Spleen (tissue), 11 donors: ENCODE measurements around the gene TMEM204. TPM values are rescaled to one million over a fixed set of nuclear protein-coding genes. Genes with fewer than 3 reads are reported as not detected.
A peak's percentile ranks its signal among the peaks of the same experiment; 100 is the strongest.

Source experiments
- DNase-seq: peaks from one replicate; pipeline ENCODE4 v3.0.0-alpha.2; 2020
- H3K27ac ChIP-seq, 8 donors: fragments of 200-600 bp; sonication (generic) in 7 of 8; 1 replicate in 4 of 8; 2 replicates in 4 of 8; pipeline versions ENCODE4 v1.5.0 to v1.8.0; 2016 to 2021; ENCODE audit warnings: inconsistent platforms in 4 of 8, mild to moderate bottlenecking in 4 of 8, moderate library complexity in 1 of 8
- H3K27me3 ChIP-seq, 7 donors: fragments of 200-600 bp; sonication (generic) in 6 of 7; replicated peaks in 1 of 7; 1 replicate in 4 of 7; 2 replicates in 3 of 7; pipeline versions ENCODE4 v1.5.0 to v1.8.0; 2016 to 2021; ENCODE audit warnings: inconsistent platforms in 3 of 7, mild to moderate bottlenecking in 1 of 7
- H3K36me3 ChIP-seq, 6 donors: fragments of 200-600 bp; sonication (generic) in 5 of 6; 1 replicate in 4 of 6; 2 replicates in 2 of 6; pipeline versions ENCODE4 v1.5.0 to v1.8.0; 2016 to 2021; ENCODE audit warnings: inconsistent platforms in 2 of 6
- H3K4me1 ChIP-seq, 6 donors: fragments of 200-600 bp; sonication (generic) in 5 of 6; 1 replicate in 3 of 6; 2 replicates in 3 of 6; pipeline versions ENCODE4 v1.5.0 to v1.8.0; 2016 to 2021; ENCODE audit warnings: inconsistent platforms in 3 of 6
- H3K4me3 ChIP-seq, 8 donors: fragments of 200-600 bp; sonication (generic) in 7 of 8; 1 replicate in 4 of 8; 2 replicates in 4 of 8; pipeline versions ENCODE4 v1.5.0 to v1.8.0; 2016 to 2021; ENCODE audit warnings: inconsistent platforms in 4 of 8, mild to moderate bottlenecking in 4 of 8, moderate library complexity in 2 of 8
- H3K9me3 ChIP-seq, 8 donors: fragments of 200-600 bp; sonication (generic) in 7 of 8; 1 replicate in 4 of 8; 2 replicates in 4 of 8; pipeline versions ENCODE4 v1.5.0 to v1.8.0; 2016 to 2021; ENCODE audit warnings: inconsistent platforms in 4 of 8
- CTCF ChIP-seq, 11 experiments: fragments of 200-600 bp in 7 of 11; fragments of 450-650 bp in 4 of 11; sonication (generic) in 4 of 11; IDR thresholded peaks in 8 of 11; conservative IDR thresholded peaks in 3 of 11; 1 replicate in 7 of 11; 2 replicates in 4 of 11; pipeline versions ENCODE4 v1.4.0 to v1.8.0; 2016 to 2021; ENCODE audit warnings: antibody characterized with exemption in 11 of 11, inconsistent platforms in 4 of 11, mild to moderate bottlenecking in 1 of 11
- POLR2A ChIP-seq, 3 donors: fragments of 450-650 bp; IDR thresholded peaks; one replicate each; pipeline ENCODE4 v1.5.1; 2017; ENCODE audit warnings: antibody characterized with exemption in 3 of 3, mild to moderate bottlenecking in 1 of 3
- POLR2AphosphoS5 ChIP-seq, 3 donors: sonication (generic); formaldehyde crosslinking; IDR thresholded peaks; one replicate each; pipeline ENCODE4 v1.5.1; 2017; ENCODE audit warnings: antibody characterized with exemption in 3 of 3
- WGBS, 5 donors: extraction: QIAGEN DNeasy Blood & Tissue Kit in 3 of 5; methylation state at CpG; one replicate each; pipeline versions ENCODE4 v1.1.5 to v1.1.7; 2013 to 2018; 5-methylcytosine and 5-hydroxymethylcytosine counted together
- intact Hi-C: fragments of 100-400 bp; cut with DNase I; formaldehyde crosslinking; loops from one replicate; pipeline ENCODE4 v1.15.0; 2023; ENCODE audit warnings: low total_unique reads
- polyA plus RNA-seq, 3 donors: library from polyadenylated mRNA; stranded (reverse); fragments of 200-250 nt; gene quantifications; one replicate each; pipeline ENCODE4 v1.2.1, GENCODE V29; 2013
- total RNA-seq, 7 donors: library from RNA; depleted of rRNA in 3 of 7; stranded (reverse); fragments of >200 nt in 3 of 7; fragmentation: NEBNext Ultra II Directional in 4 of 7; extraction: Animal tissue kit (Norgen Biotek cat#: 25700) in 4 of 7; gene quantifications; one replicate each; pipeline versions ENCODE4 v1.1.0 to v1.2.1, GENCODE V29; 2016 to 2021
- donor health status: healthy with polysubstance abuse.
- donor health status: DM: no; HTN: no; CAD: no; lungs with moderate emphysema.
- donor health status: DM: no; HTN: no; CAD: no.
- donor health status: Bipolar disorder and iron deficiency.
- donor health status: healthy.
- donor health status: DM: no; HTN: no; CAD: no.
- donor health status: DM: yes; HTN: yes; CAD: no.

TMEM204 gene
- total and polyA plus RNA-seq, 10 donors = 10.1 to 47.1 (median 23.1) TPM

- WGBS, 5 donors = 85 to 97% (median 93%) methylated on average over 19 of the region's 19 CpGs
- no peaks in the 10 kb centered on the region for H3K27me3 ChIP-seq
Measured at GRCh38 chr16:1553946-1554825, 20.7 kb downstream of the TMEM204 start.

GRCh38 chr16:1554826-1555445 lies 21.5 kb downstream of the TMEM204 start:
- Histone ChIP-seq H3K4me1 (peaks cover 0 to 21% (median 6%) of the 10 kb centered on the region in 6 donors), H3K27me3 (no peaks in the 10 kb centered on the region), H3K36me3 (peaks cover 0 to 94% (median 33%) of the 10 kb centered on the region in 6 donors), H3K4me3 (no peak overlapping the region), H3K27ac (no peak overlapping the region), H3K9me3 (no peaks in the 10 kb centered on the region)
- intact Hi-C loops = no loop called here
- WGBS, 5 donors = 92 to 94% (median 94%) methylated on average over 34 of the region's 34 CpGs
- no peak for DNase-seq
- TF ChIP-seq CTCF (IDR thresholded peaks at IDR 0.05 in 8 of 11, conservative IDR thresholded peaks at IDR 0.05 in 3 of 11) (no peak), POLR2AphosphoS5 (IDR thresholded peaks at IDR 0.05) (peak in 2 of 3 donors; percentile 38 to 43), POLR2A (IDR thresholded peaks at IDR 0.05) (no peak)

More at GRCh38 chr16:1553946-1554825, 20.7 kb downstream of the TMEM204 start:
- Histone ChIP-seq H3K27ac (no peak overlapping the region), H3K9me3 (no peaks in the 10 kb centered on the region), H3K4me3 (no peak overlapping the region), H3K4me1 (peaks cover 0 to 16% (median 6%) of the 10 kb centered on the region in 6 donors), H3K36me3 (peaks cover 0 to 94% (median 33%) of the 10 kb centered on the region in 6 donors)
- intact Hi-C loops = no loop called here
- no peak for DNase-seq
- no peak for TF ChIP-seq POLR2AphosphoS5 (IDR thresholded peaks at IDR 0.05)
- TF ChIP-seq CTCF (IDR thresholded peaks at IDR 0.05 in 8 of 11, conservative IDR thresholded peaks at IDR 0.05 in 3 of 11) = no peak
- TF ChIP-seq POLR2A (IDR thresholded peaks at IDR 0.05) = no peak

GRCh38 chr16:1556254-1556653 lies 22.8 kb downstream of the TMEM204 start:
- H3K4me3 ChIP-seq = no peak overlapping the region
- peaks cover 0 to 14% (median 3%) of the 10 kb centered on the region in 6 donors for H3K4me1 ChIP-seq
- intact Hi-C loops = no loop called here
- no peaks in the 10 kb centered on the region for H3K9me3 ChIP-seq
- TF ChIP-seq CTCF (IDR thresholded peaks at IDR 0.05 in 8 of 11, conservative IDR thresholded peaks at IDR 0.05 in 3 of 11) (peak in 1 of 11 experiments; percentile 11), POLR2AphosphoS5 (IDR thresholded peaks at IDR 0.05) (peak in 2 of 3 donors; percentile 43 to 52), POLR2A (IDR thresholded peaks at IDR 0.05) (no peak)
- H3K27me3 ChIP-seq = no peaks in the 10 kb centered on the region
- H3K36me3 ChIP-seq = peaks cover 0 to 96% (median 34%) of the 10 kb centered on the region in 6 donors
- WGBS, 5 donors = 85 to 90% (median 90%) methylated on average over 11 to 13 of the region's 13 CpGs
- no peak overlapping the region for H3K27ac ChIP-seq
- DNase-seq = no peak

GRCh38 chr16:1557074-1557473 lies 23.6 kb downstream of the TMEM204 start:
- Histone ChIP-seq H3K27me3 (no peaks in the 10 kb centered on the region), H3K27ac (no peak overlapping the region), H3K36me3 (peaks cover 0 to 96% (median 30%) of the 10 kb centered on the region in 6 donors), H3K4me3 (no peak overlapping the region), H3K9me3 (no peaks in the 10 kb centered on the region), H3K4me1 (peaks cover 0 to 13% (median 3%) of the 10 kb centered on the region in 6 donors)
- no peak for TF ChIP-seq POLR2AphosphoS5 (IDR thresholded peaks at IDR 0.05)
- no peak for TF ChIP-seq CTCF (IDR thresholded peaks at IDR 0.05 in 8 of 11, conservative IDR thresholded peaks at IDR 0.05 in 3 of 11)
- TF ChIP-seq POLR2A (IDR thresholded peaks at IDR 0.05) = no peak
- DNase-seq = no peak
- WGBS, 5 donors = 85 to 97% (median 92%) methylated on average over 16 of the region's 16 CpGs
- intact Hi-C loops = no loop called here
